Calu3 (cell line): Measurements from ENCODE around the gene CCDC190. TPM values are rescaled to one million over a fixed set of nuclear protein-coding genes. Genes with fewer than 3 reads are reported as not detected.

Experiments used
- BruUV-seq: library from RNA; stranded (reverse); fragments of 400-500 nt; replicated peaks from 2 replicates; lab custom pipeline; 2021; lab: Mats Ljungman, UMichigan
- CTCF ChIA-PET: fragments of 300-600 bp; sonication (Branson Sonifier 250); formaldehyde crosslinking; loops from one replicate; lab custom pipeline; 2022; ENCODE audit warnings: antibody characterized with exemption; lab: Charles Lee
- DNase-seq: peaks from one replicate; pipeline ENCODE4 v3.0.0; 2022
- H3K27ac Mint-ChIP-seq: one replicate; pipeline ENCODE4 v1.8.0; 2022; ENCODE audit warnings: mixed read lengths; ENCODE audit not compliant: unreplicated experiment
- H3K27me3 Mint-ChIP-seq: one replicate; pipeline ENCODE4 v1.8.0; 2022; ENCODE audit warnings: mixed read lengths; ENCODE audit not compliant: unreplicated experiment
- H3K36me3 Mint-ChIP-seq: one replicate; pipeline ENCODE4 v1.8.0; 2022; ENCODE audit warnings: mild to moderate bottlenecking, moderate library complexity, mixed read lengths; ENCODE audit not compliant: insufficient read depth, unreplicated experiment
- H3K4me1 Mint-ChIP-seq: one replicate; pipeline ENCODE4 v1.8.0; 2022; ENCODE audit warnings: mild to moderate bottlenecking, low read depth, mixed read lengths; ENCODE audit not compliant: unreplicated experiment
- H3K4me3 Mint-ChIP-seq: one replicate; pipeline ENCODE4 v1.8.0; 2022; ENCODE audit warnings: mild to moderate bottlenecking, low read depth, moderate library complexity, mixed read lengths; ENCODE audit not compliant: unreplicated experiment
- H3K9me3 Mint-ChIP-seq: one replicate; pipeline ENCODE4 v1.8.0; 2022; ENCODE audit warnings: low read depth, mixed read lengths; ENCODE audit not compliant: unreplicated experiment
- CTCF ChIP-seq: fragments of 200-600 bp; IDR thresholded peaks from one replicate; pipeline ENCODE4 v1.8.0; 2022; ENCODE audit warnings: antibody characterized with exemption; ENCODE audit not compliant: unreplicated experiment
- intact Hi-C: fragments of 100-400 bp; cut with micrococcal nuclease; formaldehyde crosslinking; loops from one replicate; pipeline ENCODE4 v1.10.0; 2022; ENCODE audit not compliant: unreplicated experiment
- total RNA-seq: library from RNA; stranded (reverse); gene quantifications from 2 replicates; pipeline ENCODE4 v1.2.3, GENCODE V29; 2022

CCDC190 gene
- total RNA-seq, 1 experiment from 2014 or later: not detected

DNA sequence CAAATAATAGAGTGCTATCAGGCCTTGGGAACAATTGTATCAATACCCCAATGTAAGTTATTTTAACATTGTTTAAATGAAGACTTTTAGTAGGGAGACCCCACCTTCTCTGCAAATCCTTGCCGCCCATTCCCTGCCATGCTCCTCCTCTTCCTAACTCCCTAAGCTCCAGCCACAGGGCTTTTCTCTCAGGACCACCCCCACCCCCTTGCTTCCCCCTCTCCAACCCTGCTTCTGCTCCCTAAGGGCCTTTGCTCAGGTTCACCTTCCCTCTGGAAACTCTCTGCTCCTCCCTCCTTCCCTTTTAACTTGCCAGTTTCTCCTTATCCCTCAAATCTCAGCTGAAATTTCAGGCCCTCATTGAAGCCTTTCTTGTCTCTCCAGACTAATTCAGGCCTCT lies 16.8 kb downstream of the CCDC190 start:
- intact Hi-C loops: no loop called here
- no peaks in the 10 kb centered on the region for H3K4me1 Mint-ChIP-seq
- no TSS peak for BruUV-seq
- no peak overlapping the region for H3K4me3 Mint-ChIP-seq
- peaks cover 5% of the 10 kb centered on the region for H3K9me3 Mint-ChIP-seq
- no peak overlapping the region for H3K27ac Mint-ChIP-seq
- CTCF ChIA-PET: no interaction called here
- peaks cover 29% of the 10 kb centered on the region for H3K27me3 Mint-ChIP-seq
- TF ChIP-seq CTCF: no peak
- DNase-seq: no peak
- no peaks in the 10 kb centered on the region for H3K36me3 Mint-ChIP-seq

DNA sequence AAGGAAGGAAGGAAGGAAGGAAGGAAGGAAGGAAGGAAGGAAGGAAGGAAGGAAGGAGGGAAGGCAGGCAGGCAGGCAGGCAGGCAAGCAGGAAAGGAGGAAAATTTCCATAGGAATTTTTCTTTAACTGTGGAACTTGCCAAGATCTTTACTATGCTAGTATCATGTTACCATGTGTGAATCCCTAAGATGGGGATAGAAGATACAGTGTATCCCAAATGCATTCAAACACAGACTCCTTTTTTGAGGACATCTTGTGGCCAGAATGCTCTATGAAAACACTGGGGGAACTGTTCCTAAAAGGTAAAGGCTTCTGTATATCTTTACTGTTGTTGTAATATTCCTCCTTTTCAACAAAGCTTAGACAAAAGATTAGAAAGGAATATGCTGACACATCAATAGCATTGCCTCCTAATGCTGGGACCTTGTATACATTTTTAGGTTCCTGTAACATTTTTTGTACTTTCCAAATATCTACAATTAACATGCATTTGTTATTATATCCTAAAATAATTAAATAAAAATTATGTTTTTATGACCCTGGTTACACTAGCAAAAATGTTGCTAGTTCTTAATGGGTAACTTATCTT lies 20.6 kb downstream of the CCDC190 start:
- intact Hi-C loops: no loop called here
- TF ChIP-seq CTCF: no peak
- DNase-seq: no peak
- no peaks in the 10 kb centered on the region for H3K36me3 Mint-ChIP-seq
- no peaks in the 10 kb centered on the region for H3K4me1 Mint-ChIP-seq
- no TSS peak for BruUV-seq
- CTCF ChIA-PET: no interaction called here
- H3K9me3 Mint-ChIP-seq: peaks cover 8% of the 10 kb centered on the region
- H3K4me3 Mint-ChIP-seq: no peak overlapping the region
- H3K27me3 Mint-ChIP-seq: peaks cover 24% of the 10 kb centered on the region
- H3K27ac Mint-ChIP-seq: no peak overlapping the region

DNA sequence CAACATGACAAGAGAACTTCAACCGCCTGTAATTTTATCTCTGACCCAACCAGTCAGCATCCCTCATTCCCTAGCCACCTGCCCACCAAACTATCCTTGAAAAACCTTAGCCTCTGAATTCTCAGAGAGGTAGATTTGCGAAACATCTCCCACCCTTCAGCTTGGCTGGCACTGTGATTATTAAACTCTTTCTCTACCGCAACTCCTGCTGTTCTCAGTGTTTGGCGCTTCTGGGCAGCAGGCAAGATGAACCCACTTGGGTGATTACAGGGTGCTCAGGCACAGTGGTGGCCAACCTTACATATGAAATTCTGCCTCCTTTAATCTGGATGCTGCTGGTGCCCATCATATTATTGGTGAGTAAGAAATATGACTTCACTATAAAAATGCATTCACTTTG lies 22.1 kb downstream of the CCDC190 start:
- Mint-ChIP-seq H3K27ac (no peak overlapping the region), H3K9me3 (peaks cover 8% of the 10 kb centered on the region), H3K4me3 (no peak overlapping the region), H3K4me1 (no peaks in the 10 kb centered on the region), H3K36me3 (no peaks in the 10 kb centered on the region), H3K27me3 (peaks cover 32% of the 10 kb centered on the region)
- no peak for TF ChIP-seq CTCF
- intact Hi-C loops: no loop called here
- no peak for DNase-seq
- no TSS peak for BruUV-seq
- CTCF ChIA-PET: no interaction called here

GRCh38 chr1:162835157-162835899 lies 25.6 kb downstream of the CCDC190 start:
- Mint-ChIP-seq H3K36me3 (no peaks in the 10 kb centered on the region), H3K4me3 (no peak overlapping the region), H3K4me1 (no peaks in the 10 kb centered on the region), H3K27ac (no peak overlapping the region), H3K27me3 (peaks cover 27% of the 10 kb centered on the region), H3K9me3 (peaks cover 8% of the 10 kb centered on the region)
- intact Hi-C loops: no loop called here
- BruUV-seq: no TSS peak
- CTCF ChIA-PET: interaction anchor here (0.7 kb wide), 1 partner anchor 96 kb away, joined by 3 read pairs; no protein-coding TSS in a partner anchor
- no peak for TF ChIP-seq CTCF
- no peak for DNase-seq
